PC-3 (cell line): ENCODE results near the gene SCYL1.

ENCODE experiments used
- EZH2phosphoT487 ChIP-seq: fragments of 300-600 bp; sonication (generic); IDR thresholded peaks from 2 replicates; pipeline ENCODE4 v1.6.1; 2018; ENCODE audit warnings: mild to moderate bottlenecking, antibody characterized with exemption, low read length, borderline replicate concordance
- TF ChIP-seq, protein P1 (sequence below): fragments of 300-600 bp; sonication (generic); conservative IDR thresholded peaks from 2 replicates; pipeline ENCODE4 v1.5.1; 2017; ENCODE audit warnings: antibody characterized with exemption, low read depth, mild to moderate bottlenecking, low read length

DNA sequence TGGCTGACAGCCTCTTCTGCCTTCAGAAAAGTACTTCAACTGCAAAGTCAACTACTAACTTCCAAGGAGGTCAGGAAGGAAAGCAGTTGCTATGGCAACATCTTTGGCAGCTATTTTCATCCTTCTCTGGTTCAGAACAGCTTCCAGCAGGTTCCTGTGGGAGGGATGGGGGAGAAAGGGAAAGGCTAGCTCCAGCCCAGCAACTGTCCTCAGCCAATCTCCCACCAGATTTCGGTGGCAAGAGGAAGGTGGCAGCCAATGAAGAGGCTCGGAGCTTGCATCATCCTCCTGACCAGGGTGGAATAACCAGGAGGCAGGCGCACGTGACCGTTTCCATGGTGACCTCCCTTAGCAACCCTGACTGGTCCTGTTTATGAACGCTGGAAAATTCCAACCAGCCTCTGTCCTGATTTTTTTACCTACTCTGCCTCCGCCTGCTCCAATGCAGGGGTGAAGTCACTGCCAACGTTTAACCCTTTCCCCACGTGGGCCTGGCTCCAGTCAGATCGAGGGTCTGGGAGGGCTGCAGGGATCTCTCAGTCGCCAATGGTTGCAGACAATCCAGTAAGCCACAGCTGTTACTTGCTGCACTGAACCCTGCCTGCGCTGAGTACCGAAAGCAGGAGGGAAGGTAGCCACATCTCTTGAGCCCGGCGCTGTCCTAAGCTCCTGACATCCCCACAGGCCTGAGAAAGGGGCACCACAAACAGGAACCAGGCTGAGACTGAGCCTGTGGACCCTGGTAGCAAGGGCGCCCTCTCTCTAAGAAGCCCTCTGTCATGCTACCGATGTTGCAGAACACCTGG lies 37.2 kb upstream of the SCYL1 start:
- TF ChIP-seq, protein P1, sequence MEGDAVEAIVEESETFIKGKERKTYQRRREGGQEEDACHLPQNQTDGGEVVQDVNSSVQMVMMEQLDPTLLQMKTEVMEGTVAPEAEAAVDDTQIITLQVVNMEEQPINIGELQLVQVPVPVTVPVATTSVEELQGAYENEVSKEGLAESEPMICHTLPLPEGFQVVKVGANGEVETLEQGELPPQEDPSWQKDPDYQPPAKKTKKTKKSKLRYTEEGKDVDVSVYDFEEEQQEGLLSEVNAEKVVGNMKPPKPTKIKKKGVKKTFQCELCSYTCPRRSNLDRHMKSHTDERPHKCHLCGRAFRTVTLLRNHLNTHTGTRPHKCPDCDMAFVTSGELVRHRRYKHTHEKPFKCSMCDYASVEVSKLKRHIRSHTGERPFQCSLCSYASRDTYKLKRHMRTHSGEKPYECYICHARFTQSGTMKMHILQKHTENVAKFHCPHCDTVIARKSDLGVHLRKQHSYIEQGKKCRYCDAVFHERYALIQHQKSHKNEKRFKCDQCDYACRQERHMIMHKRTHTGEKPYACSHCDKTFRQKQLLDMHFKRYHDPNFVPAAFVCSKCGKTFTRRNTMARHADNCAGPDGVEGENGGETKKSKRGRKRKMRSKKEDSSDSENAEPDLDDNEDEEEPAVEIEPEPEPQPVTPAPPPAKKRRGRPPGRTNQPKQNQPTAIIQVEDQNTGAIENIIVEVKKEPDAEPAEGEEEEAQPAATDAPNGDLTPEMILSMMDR, result no peak
- no peak for TF ChIP-seq EZH2phosphoT487
